H54 (cell line): ENCODE data around the gene EPB41L1.
A peak's percentile ranks its signal among the peaks of the same experiment; 100 is the strongest.

Source experiments
- DNase-seq: peaks from one replicate; pipeline ENCODE4 v3.0.0; 2011; ENCODE audit warnings: low spot score, mixed read lengths; ENCODE audit not compliant: insufficient read length
- FAIRE-seq: peaks from 3 replicates; lab custom pipeline; 2011; peaks lifted over from hg19 to GRCh38; lab: Jason Lieb, UNC
- POLR2A ChIP-seq: IDR thresholded peaks from 2 replicates; pipeline ENCODE4 v1.6.1; 2011; ENCODE audit warnings: low read depth, mild to moderate bottlenecking, low read length

EPB41L1 gene

GRCh38 chr20:36201198-36201597 lies 46.7 kb downstream of the EPB41L1 start:
- TF ChIP-seq POLR2A = no peak
- DNase-seq = no peak

GRCh38 chr20:36202891-36203338 lies 48.4 kb downstream of the EPB41L1 start:
- TF ChIP-seq POLR2A = no peak
- DNase-seq = peak; percentile 90

More at GRCh38 chr20:36201198-36201597, 46.7 kb downstream of the EPB41L1 start:
- FAIRE-seq = no peak

GRCh38 chr20:36203861-36204260 lies 49.3 kb downstream of the EPB41L1 start:
- no peak for TF ChIP-seq POLR2A
- no peak for FAIRE-seq
- DNase-seq = no peak

More at GRCh38 chr20:36202891-36203338, 48.4 kb downstream of the EPB41L1 start:
- FAIRE-seq = no peak

GRCh38 chr20:36205026-36205425 lies 50.5 kb downstream of the EPB41L1 start:
- DNase-seq (no peak), FAIRE-seq (no peak)
- TF ChIP-seq POLR2A = no peak

GRCh38 chr20:36206068-36206467 lies 51.5 kb downstream of the EPB41L1 start:
- FAIRE-seq (no peak), DNase-seq (no peak)
- no peak for TF ChIP-seq POLR2A

GRCh38 chr20:36206641-36207040 lies 52.1 kb downstream of the EPB41L1 start:
- no peak for TF ChIP-seq POLR2A
- DNase-seq = no peak
- FAIRE-seq = no peak

GRCh38 chr20:36207602-36208001 lies 53.1 kb downstream of the EPB41L1 start:
- no peak for FAIRE-seq
- DNase-seq = no peak
- TF ChIP-seq POLR2A = no peak

- FAIRE-seq = no peak
- DNase-seq = no peak
- no peak for TF ChIP-seq POLR2A
Observed at GRCh38 chr20:36208257-36208656, 53.7 kb downstream of the EPB41L1 start.

GRCh38 chr20:36210436-36211021 lies 56.0 kb downstream of the EPB41L1 start:
- TF ChIP-seq POLR2A = no peak
- DNase-seq (no peak), FAIRE-seq (no peak)

- DNase-seq = no peak
- FAIRE-seq = no peak
- TF ChIP-seq POLR2A = no peak
Observed at GRCh38 chr20:36213362-36213761, 58.8 kb downstream of the EPB41L1 start.

GRCh38 chr20:36214684-36215256 lies 60.2 kb downstream of the EPB41L1 start:
- no peak for TF ChIP-seq POLR2A
- no peak for FAIRE-seq

GRCh38 chr20:36215778-36216177 lies 61.2 kb downstream of the EPB41L1 start:
- FAIRE-seq = no peak

More at GRCh38 chr20:36214684-36215256, 60.2 kb downstream of the EPB41L1 start:
- peak; percentile 23 for DNase-seq

GRCh38 chr20:36216314-36217025 lies 61.9 kb downstream of the EPB41L1 start:
- no peak for TF ChIP-seq POLR2A
- no peak for DNase-seq
- no peak for FAIRE-seq

More at GRCh38 chr20:36215778-36216177, 61.2 kb downstream of the EPB41L1 start:
- no peak for TF ChIP-seq POLR2A
- no peak for DNase-seq

GRCh38 chr20:36217226-36217625 lies 62.7 kb downstream of the EPB41L1 start:
- DNase-seq (peak; percentile 32), FAIRE-seq (no peak)
- TF ChIP-seq POLR2A = no peak

- DNase-seq (no peak), FAIRE-seq (no peak)
- no peak for TF ChIP-seq POLR2A
Observed at GRCh38 chr20:36218380-36219064, 64.0 kb downstream of the EPB41L1 start.
